Dedifferentiated amniotic fluid mesenchymal stem cell (primary cell): ENCODE measurements around the gene ZDHHC11.
"Not testable (repeated sequence)": the region's sequence is repeated elsewhere in the genome, so short reads cannot be mapped to it uniquely, and the experiment has no call there.

Source experiments
- DNase-seq: peaks from one replicate; pipeline ENCODE4 v3.0.0-alpha.2; 2016; ENCODE audit errors: extremely low spot score

Gene ZDHHC11

GRCh38 chr5:858726-859125 is 7.9 kb upstream of the ZDHHC11 start:
- no peak for DNase-seq

GRCh38 chr5:856531-857425 is 6.0 kb upstream of the ZDHHC11 start:
- DNase-seq: no peak

GRCh38 chr5:855771-856530 is 5.2 kb upstream of the ZDHHC11 start:
- DNase-seq: no peak

GRCh38 chr5:854966-855743 is 4.4 kb upstream of the ZDHHC11 start:
- DNase-seq: no peak

- DNase-seq: no peak
Measured at GRCh38 chr5:854217-854616, 3.4 kb upstream of the ZDHHC11 start.

GRCh38 chr5:853416-854090 is 2.8 kb upstream of the ZDHHC11 start:
- DNase-seq: not testable (repeated sequence)

- DNase-seq: no peak
Measured at GRCh38 chr5:852431-853401, 1.9 kb upstream of the ZDHHC11 start.

- DNase-seq: no peak
Measured at GRCh38 chr5:852018-852417, 1.2 kb upstream of the ZDHHC11 start.

- DNase-seq: no peak
Measured at GRCh38 chr5:851553-851952, 767 bp upstream of the ZDHHC11 start.

- no peak for DNase-seq
Measured at GRCh38 chr5:851076-851475, 290 bp upstream of the ZDHHC11 start.

GRCh38 chr5:849651-850301 is 1.0 kb downstream of the ZDHHC11 start:
- no peak for DNase-seq

GRCh38 chr5:848671-849111 is 2.1 kb downstream of the ZDHHC11 start:
- DNase-seq: no peak

- DNase-seq: not testable (repeated sequence)
Measured at GRCh38 chr5:847736-848135, 3.0 kb downstream of the ZDHHC11 start.

GRCh38 chr5:847212-847611 is 3.6 kb downstream of the ZDHHC11 start:
- DNase-seq: not testable (repeated sequence)

GRCh38 chr5:846602-847091 is 4.1 kb downstream of the ZDHHC11 start:
- DNase-seq: not testable (repeated sequence)

- not testable (repeated sequence) for DNase-seq
Measured at GRCh38 chr5:845676-846601, 4.8 kb downstream of the ZDHHC11 start.

- not testable (repeated sequence) for DNase-seq
Measured at GRCh38 chr5:845031-845675, 5.6 kb downstream of the ZDHHC11 start.

- not testable (repeated sequence) for DNase-seq
Measured at GRCh38 chr5:844426-844825, 6.4 kb downstream of the ZDHHC11 start.
